ENCODE results near the gene CATSPER1. TPM values are rescaled to one million over a fixed set of nuclear protein-coding genes. Genes with fewer than 3 reads are reported as not detected.

Gene CATSPER1
- total RNA-seq, 1 experiment from 2014 or later, result 2.4 TPM

GRCh38 chr11:66001942-66002647, 24.2 kb downstream of the CATSPER1 start, which contains the start of the genes BANF1 and EIF1AD:
BANF1 (plus strand) TSS chr11:66002503; CDS start chr11:66003251, 748 bp downstream.
EIF1AD (minus strand) TSS chr11:66002157; CDS start chr11:66000389, 1,768 bp downstream.
- Histone ChIP-seq H4K20me1 (ENCODE audit: insufficient read depth) (no peaks in the 10 kb centered on the region; the same call in 1 of the 2 replicates), H3K9ac (ENCODE audit: low read length) (peak within 1 kb of the TSS; percentile 93), H3K4me2 (ENCODE audit: low read length) (peak within 1 kb of the TSS; percentile 85), H2AFZ (ENCODE audit: low read depth, low read length, poor library complexity, severe bottlenecking) (no peak within 1 kb of the TSS), H3K27me3 (ENCODE audit: insufficient read depth, low read length) (no peaks in the 10 kb centered on the region), H3K36me3 (ENCODE audit: control insufficient read depth in 1 of 2, insufficient read depth in 2 of 2, low read length in 2 of 2) (peaks cover 37 to 54% of the 10 kb centered on the region in 2 experiments), H3K9me2 (ENCODE audit: insufficient read depth) (no peaks in the 10 kb centered on the region), H3K4me3 (replicated peaks in 1 of 2; ENCODE audit: low read depth in 1 of 2, low read length in 2 of 2) (peak within 1 kb of the TSS; percentile 98 to 100), H3K79me2 (ENCODE audit: insufficient read depth, low read length) (peaks cover 60% of the 10 kb centered on the region), H3K9me3 (ENCODE audit: control insufficient read depth in 1 of 2, insufficient read depth in 1 of 2, low read depth in 1 of 2, low read length in 2 of 2) (no peaks in the 10 kb centered on the region), H3K27ac (ENCODE audit: low read depth, low read length) (peak within 1 kb of the TSS; percentile 87), H3K4me1 (ENCODE audit: control insufficient read depth in 1 of 2, insufficient read depth in 2 of 2, low read length in 2 of 2) (peaks cover 12 to 37% of the 10 kb centered on the region in 2 experiments)
- TF ChIP-seq YY1 (IDR thresholded peaks at IDR 0.05; ENCODE audit: extremely low read depth, insufficient replicate concordance, low read depth, low read length), result peak; percentile 82
- no peak for TF ChIP-seq FOSL1 (IDR thresholded peaks at IDR 0.05; ENCODE audit: low read depth)
- peak; percentile 69 for TF ChIP-seq ZFX (IDR thresholded peaks at IDR 0.05)
- TF ChIP-seq POLR2A (IDR thresholded peaks at IDR 0.05; ENCODE audit: borderline replicate concordance, extremely low read depth, insufficient read depth, insufficient read length), result peak; percentile 68
- TF ChIP-seq TCF7L2 (IDR thresholded peaks at IDR 0.05; ENCODE audit: borderline replicate concordance, extremely low read depth, insufficient read depth, insufficient read length), result peak; percentile 40
- peak; percentile 78; the same call in 1 of the 2 replicates for TF ChIP-seq POLR2AphosphoS5 (IDR thresholded peaks at IDR 0.05; ENCODE audit: low read depth, low read length)
- TF ChIP-seq JUND (IDR thresholded peaks at IDR 0.05), result no peak
- TF ChIP-seq, protein P1, sequence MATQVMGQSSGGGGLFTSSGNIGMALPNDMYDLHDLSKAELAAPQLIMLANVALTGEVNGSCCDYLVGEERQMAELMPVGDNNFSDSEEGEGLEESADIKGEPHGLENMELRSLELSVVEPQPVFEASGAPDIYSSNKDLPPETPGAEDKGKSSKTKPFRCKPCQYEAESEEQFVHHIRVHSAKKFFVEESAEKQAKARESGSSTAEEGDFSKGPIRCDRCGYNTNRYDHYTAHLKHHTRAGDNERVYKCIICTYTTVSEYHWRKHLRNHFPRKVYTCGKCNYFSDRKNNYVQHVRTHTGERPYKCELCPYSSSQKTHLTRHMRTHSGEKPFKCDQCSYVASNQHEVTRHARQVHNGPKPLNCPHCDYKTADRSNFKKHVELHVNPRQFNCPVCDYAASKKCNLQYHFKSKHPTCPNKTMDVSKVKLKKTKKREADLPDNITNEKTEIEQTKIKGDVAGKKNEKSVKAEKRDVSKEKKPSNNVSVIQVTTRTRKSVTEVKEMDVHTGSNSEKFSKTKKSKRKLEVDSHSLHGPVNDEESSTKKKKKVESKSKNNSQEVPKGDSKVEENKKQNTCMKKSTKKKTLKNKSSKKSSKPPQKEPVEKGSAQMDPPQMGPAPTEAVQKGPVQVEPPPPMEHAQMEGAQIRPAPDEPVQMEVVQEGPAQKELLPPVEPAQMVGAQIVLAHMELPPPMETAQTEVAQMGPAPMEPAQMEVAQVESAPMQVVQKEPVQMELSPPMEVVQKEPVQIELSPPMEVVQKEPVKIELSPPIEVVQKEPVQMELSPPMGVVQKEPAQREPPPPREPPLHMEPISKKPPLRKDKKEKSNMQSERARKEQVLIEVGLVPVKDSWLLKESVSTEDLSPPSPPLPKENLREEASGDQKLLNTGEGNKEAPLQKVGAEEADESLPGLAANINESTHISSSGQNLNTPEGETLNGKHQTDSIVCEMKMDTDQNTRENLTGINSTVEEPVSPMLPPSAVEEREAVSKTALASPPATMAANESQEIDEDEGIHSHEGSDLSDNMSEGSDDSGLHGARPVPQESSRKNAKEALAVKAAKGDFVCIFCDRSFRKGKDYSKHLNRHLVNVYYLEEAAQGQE (IDR thresholded peaks at IDR 0.05; ENCODE audit: low read depth), result no peak
- TF ChIP-seq, protein P2, sequence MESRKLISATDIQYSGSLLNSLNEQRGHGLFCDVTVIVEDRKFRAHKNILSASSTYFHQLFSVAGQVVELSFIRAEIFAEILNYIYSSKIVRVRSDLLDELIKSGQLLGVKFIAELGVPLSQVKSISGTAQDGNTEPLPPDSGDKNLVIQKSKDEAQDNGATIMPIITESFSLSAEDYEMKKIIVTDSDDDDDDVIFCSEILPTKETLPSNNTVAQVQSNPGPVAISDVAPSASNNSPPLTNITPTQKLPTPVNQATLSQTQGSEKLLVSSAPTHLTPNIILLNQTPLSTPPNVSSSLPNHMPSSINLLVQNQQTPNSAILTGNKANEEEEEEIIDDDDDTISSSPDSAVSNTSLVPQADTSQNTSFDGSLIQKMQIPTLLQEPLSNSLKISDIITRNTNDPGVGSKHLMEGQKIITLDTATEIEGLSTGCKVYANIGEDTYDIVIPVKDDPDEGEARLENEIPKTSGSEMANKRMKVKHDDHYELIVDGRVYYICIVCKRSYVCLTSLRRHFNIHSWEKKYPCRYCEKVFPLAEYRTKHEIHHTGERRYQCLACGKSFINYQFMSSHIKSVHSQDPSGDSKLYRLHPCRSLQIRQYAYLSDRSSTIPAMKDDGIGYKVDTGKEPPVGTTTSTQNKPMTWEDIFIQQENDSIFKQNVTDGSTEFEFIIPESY (IDR thresholded peaks at IDR 0.05; ENCODE audit: extremely low read depth, insufficient replicate concordance, low read length), result peak; percentile 89
- DNase-seq (ENCODE audit: low read depth, low spot score), result peak; percentile 99
- intact Hi-C loops (cut with micrococcal nuclease), result loop anchor here (1.0 kb wide), 4 partner anchors 9 to 142 kb away; partner anchors contain the start of genes MUS81 and SF3B2
- ChIA-PET CTCF (interaction anchor here (0.6 to 1.5 kb wide), 4 partner anchors 20 to 111 kb away, joined by 3 to 8 read pairs (median 4); partner anchors contain the start of genes CCDC85B and SF3B2), RAD21 (ENCODE audit: low non-redundant PET in 1 of 2, low total read pairs in 2 of 2, uncharacterized antibody in 2 of 2, unreplicated experiment in 2 of 2) (interaction anchor here in 1 of 2 experiments (1.0 kb wide), 1 partner anchor 50 kb away, joined by 4 read pairs; the partner anchor contains the start of gene SF3B2), POLR2A (interaction anchor here (0.8 to 1.6 kb wide), 8 partner anchors 10 to 143 kb away, joined by 3 to 17 read pairs (median 4); partner anchors contain the start of genes CST6, MUS81 and SF3B2)
- ATAC-seq, result peak; percentile 83
- BruUV-seq (replicated peaks), result no TSS peak

Measured in HCT116 (cell line).